GM19452 (cell line): ENCODE measurements around the gene C11orf58.

Experiments
- ATAC-seq: cut with Tn5 transposase; IDR thresholded peaks from one replicate; pipeline ENCODE4 v1.9.1; 2021; ENCODE audit not compliant: unreplicated experiment

Gene C11orf58

DNA sequence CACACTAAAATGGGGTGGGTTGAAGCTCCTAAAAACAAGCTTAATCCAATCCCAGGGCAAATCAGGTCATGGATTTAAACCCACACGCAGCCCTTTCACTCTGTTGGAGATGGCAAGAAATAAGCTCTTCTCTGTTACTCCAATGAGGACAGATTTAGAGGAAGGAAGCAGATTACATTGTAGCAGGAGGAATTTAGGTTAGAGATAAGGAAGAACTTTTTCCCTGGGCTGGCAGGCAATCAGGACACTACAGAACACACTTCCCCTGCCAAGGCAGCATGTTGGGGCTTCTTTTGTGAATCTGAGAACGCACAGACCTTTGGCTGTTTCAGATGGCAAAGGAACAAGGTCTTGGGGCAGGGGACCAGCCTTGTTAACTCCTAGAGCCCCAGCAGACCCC lies 46.2 kb downstream of the C11orf58 start:
- no peak for ATAC-seq

DNA sequence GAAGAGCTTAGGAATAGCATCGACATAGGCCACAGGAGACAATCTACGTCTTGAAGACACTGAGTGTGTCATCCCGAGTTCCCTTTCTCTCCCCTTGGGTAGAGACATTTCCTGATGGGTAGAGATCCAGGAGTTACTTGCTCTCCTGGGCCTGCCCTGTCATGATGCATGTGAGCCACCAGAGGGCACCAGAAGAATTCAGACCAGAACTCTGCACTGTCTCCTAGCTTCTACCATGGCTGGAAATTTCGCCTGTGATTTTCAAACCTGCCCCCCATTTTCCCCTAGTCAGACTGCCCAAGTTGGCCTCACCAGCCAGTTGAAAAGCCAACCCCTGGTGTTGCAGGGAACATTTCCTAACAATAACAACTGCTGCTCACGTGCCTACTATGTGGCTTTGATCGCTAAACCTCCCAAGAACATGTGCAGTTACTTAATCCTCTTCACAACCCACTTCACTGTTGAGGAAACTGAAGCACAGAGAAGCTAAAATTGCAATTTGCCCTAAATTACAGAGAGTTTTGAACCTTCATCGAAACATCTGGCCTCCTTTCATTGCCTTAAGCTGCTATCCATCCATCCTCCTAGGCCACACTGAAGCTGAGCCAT lies 47.2 kb downstream of the C11orf58 start:
- ATAC-seq = peak; percentile 83

DNA sequence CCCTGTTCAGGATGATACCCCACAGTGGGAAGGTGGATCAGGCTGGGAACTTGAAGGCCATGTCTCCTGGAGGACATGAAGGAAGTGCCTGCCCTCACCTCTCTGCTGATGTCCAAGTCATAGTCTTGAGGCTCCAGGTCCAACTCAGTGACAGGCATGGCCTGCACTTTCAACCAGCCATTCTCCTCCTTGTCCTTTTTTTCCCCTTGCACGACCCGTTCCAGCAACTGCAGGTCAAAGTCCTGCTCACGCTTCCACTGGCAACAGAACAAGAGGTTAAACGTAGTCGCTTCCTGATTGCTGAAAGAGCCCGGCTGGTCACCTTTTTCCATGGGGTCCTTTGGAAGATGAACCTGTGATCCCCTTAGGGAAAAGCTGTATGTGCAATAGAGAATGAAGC lies 47.7 kb downstream of the C11orf58 start:
- no peak for ATAC-seq

- no peak for ATAC-seq
These were observed 48.7 kb downstream of the C11orf58 start for GRCh38 chr11:16787035-16787742.

DNA sequence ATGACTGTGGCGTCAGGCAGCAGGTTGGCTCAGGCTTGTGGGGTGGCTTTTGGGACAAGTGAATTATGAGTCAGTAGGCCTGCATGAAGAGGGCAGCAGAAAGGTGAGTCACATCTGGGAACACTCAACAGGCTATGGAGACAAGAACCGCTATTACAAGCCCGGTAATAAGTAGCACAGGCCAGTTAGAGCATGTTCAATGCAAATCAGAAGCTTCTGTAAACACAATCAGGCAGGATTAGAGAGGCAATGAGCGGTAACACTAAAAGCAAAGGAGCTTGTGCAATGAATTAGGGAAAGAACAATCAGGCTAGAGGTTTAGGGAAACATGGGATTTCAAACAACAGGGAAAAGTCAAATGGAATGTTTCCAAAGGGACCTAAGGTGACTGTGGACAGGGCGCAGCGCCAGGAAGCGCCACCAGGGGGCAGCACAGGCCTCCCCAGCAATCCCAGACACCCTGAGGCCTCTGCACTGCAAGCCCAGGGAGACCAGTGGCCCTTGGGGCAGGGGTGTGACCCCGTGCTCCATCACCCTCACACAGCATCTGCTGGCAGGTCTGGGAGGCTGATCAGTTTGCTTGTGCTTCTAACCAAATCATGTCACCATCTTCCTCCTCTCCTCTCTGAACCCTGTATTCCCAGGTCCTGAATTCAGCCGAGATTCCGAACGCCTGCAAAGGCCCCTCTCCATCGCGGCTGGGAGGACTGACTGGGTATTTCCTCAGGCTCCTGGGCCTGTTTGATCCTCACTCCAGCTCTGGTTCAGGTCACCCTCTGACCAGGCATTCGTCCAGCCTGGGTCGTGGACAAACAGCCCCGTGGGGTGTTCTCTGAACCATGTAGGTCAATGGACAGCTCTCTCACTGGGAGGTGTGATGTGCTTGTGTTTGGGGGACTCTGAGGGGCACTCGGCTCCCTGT lies 50.0 kb downstream of the C11orf58 start:
- peak; percentile 67 for ATAC-seq

GRCh38 chr11:16789063-16789420 lies 50.6 kb downstream of the C11orf58 start:
- no peak for ATAC-seq

GRCh38 chr11:16789560-16790485 lies 51.4 kb downstream of the C11orf58 start:
- no peak for ATAC-seq

GRCh38 chr11:16790486-16791190 lies 52.2 kb downstream of the C11orf58 start:
- ATAC-seq = no peak

- ATAC-seq = no peak
These were observed 52.9 kb downstream of the C11orf58 start for GRCh38 chr11:16791191-16791961.

DNA sequence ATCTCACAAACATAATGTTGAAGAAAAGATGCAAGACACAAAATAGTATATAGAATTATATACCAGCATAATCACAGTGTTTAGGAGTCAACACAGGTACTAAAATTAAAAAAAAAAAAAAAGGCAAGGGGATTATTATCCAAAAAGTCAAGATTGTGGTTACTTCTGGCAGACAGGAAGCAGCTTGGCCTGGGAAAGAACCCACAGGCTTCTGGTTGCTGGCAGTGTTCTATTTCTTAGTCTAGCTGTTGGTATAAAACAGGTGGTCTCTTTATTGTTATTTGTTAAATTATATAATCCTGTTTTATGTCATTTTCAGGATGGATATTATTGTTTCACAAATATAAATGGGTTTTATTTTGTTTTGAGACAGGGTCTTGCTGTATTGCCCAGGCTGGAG lies 54.0 kb downstream of the C11orf58 start:
- ATAC-seq = no peak

DNA sequence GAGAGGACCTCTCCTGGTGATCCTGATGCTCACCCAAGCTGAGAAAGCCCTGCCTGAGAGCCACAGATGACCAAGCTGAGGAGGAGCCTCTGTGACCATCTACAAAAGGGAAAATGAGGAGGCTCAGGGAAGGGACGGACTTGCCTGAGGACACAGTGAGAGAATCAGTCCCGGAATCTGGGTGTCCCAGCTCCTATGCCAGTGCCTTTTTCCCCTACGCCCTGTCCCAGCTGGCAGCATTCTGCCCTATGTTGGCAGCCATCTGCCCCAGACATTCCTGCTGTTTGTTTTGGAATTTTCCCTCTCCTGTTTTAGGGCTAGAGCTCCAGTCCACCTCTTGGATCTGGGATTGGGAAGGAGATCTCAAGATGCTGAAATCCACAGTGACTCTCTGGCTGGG lies 54.6 kb downstream of the C11orf58 start:
- ATAC-seq = no peak

DNA sequence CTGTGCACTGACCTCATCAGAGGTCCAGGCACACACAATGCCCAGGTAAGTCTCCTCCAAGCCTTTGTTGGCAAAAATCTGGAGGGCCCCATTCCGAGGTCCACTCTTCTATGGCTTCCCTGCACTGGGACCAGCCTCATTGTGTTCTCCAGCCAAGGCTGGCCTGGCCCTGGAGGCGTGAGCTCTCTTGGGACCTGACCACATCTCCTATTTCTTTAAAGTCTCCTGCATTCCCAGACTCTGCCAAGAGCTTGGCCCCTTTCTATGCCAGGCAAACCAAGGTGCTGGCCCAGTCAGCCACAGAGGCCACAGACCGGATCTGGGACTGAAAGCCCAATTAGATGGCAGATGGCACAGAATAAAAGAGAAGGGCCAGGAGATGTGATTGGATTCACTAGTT lies 55.1 kb downstream of the C11orf58 start:
- ATAC-seq = no peak

GRCh38 chr11:16794047-16794818 lies 55.8 kb downstream of the C11orf58 start:
- ATAC-seq = no peak

GRCh38 chr11:16795146-16795545 lies 56.7 kb downstream of the C11orf58 start:
- ATAC-seq = no peak

DNA sequence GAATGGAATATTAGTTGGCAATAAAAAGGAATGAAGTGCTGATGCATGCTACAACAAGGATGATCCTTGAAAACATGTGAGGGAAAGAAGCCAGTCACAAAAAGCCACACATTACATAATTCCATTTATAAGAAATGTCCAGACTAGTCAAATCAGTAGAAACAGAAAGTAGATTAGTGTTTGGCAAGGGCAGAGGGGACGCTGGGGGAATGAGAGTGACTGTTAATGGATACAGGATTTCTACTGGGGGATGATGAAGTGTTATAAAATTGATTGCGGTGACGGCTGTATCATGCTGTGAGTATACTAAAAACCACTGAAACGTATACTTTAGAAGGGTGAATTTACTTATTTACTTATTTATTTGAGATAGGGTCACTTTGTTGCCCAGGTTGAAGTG lies 57.9 kb downstream of the C11orf58 start:
- ATAC-seq = no peak

- no peak for ATAC-seq
These were observed 59.3 kb downstream of the C11orf58 start for GRCh38 chr11:16797776-16798175.

GRCh38 chr11:16799221-16799620 lies 60.8 kb downstream of the C11orf58 start:
- ATAC-seq = no peak

- no peak for ATAC-seq
These were observed 61.4 kb downstream of the C11orf58 start for GRCh38 chr11:16799890-16800289.

DNA sequence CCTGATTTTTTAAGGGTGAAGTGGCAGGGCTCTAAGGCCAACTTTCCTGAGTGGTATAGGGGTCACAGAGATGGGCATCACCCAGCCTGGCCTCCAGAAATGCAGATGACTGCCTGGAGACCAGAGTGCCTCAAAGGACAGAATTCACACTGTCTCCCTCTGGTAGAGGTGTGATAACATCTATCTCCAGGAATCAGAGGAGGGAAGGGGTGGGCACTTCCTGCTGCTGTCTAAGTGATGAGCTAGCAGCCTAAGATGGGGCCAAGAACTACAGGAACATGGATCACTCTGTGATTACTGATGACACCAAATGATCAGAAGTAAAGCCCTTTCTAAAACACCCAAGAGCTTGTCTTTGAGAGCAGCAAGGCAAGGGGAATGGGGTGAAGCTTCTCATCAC lies 61.9 kb downstream of the C11orf58 start:
- no peak for ATAC-seq
